ENCODE measurements around the gene DUSP21. TPM values are rescaled to one million over a fixed set of nuclear protein-coding genes. Genes with fewer than 3 reads are reported as not detected.
"Not testable (repeated sequence)": the region's sequence is repeated elsewhere in the genome, so short reads cannot be mapped to it uniquely, and the experiment has no call there.

DUSP21 gene
- not detected in 2 replicates for total RNA-seq (2014; rRNA removed; shearing (Covaris generic))
- not detected in 2 replicates for polyA plus RNA-seq (2014; cell fraction: nucleus; rRNA removed)

DNA sequence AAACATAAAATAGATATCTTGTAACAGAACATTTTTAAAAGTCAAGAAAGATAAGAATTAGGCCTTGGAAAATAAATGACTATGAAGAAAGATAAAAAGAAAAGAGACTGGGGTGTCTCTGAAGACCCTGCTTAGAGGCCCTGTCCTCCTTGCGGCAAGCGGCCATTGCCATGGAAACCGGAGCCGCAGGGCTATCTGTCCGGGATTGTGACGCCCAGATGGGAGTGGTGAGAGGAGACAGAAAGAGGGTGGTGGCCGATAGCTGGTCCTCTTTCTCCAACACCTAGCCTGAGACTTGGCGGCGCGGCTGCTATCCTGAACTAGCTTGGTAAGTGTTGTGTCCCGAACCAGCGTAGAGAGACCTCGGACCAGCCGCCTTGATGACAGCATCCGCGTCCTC is at the start of gene DUSP21:
DUSP21 (plus strand) TSS at position 269 of the 400 bp plus-strand sequence; CDS start at position 381, 112 bp downstream.
- no peak for DNase-seq (ENCODE audit: extremely low read depth, low read depth)

DNA sequence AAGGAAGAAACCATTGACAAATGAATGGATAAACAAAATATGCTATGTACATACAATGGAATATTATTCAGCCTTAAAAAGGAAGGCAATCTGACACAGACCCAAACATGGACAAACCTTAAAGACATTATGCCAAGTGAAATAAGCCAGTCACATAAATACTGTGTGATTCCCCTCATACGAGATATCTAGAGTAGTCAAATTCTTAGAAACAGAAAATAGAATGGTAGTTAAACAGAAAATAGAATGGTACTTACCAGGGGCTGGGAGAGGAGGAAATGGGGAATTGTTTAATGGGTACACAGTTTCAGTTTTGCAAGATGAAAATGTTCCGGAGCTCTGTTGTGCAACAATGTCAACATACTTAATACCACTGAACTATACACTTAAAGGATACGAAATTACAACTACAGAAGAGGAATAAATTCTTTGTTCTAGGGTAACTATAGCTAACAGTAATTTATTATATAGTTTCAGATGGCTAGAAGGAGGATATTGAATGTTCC is 47.8 kb upstream of the DUSP21 start:
- DNase-seq (ENCODE audit: extremely low read depth, low read depth), result no peak

DNA sequence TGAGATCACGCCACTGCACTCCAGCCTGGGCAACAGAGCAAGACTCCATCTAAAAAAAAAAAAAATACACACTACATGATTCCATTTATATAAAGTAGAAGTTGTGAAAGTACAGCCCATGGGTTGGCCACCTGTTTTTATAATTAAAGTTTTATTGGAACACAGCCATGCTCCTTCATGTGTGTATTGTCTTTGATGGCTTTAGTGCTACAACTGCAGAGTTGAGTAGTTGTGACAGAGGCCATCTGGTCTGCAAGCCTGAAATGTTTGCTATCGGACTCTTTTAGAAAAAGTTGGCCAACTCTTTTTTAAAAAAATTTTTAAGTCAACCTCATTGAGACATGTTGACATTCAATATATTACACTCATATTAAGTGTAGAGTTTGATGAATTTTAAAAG is 41.2 kb upstream of the DUSP21 start:
- no peak for DNase-seq (ENCODE audit: extremely low read depth, low read depth)

DNA sequence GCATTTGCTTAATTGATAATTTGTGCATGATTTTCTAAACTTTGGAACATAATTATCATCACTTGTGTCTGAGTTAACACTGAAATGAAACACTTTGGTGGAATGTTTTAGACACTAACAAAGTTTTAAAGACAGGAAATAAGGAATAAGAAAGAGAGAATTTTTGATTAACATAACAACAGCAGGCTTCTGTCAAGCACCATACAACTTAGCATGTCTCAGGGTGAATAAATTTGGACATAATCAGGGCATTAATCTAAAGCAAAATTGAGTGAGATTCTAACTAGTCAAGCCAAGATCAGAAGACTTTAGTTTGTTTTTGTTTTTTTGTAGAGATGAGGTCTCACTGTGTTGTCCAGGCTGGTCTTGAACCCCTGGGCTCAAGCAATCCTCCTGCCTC is 28.1 kb upstream of the DUSP21 start:
- no peak for DNase-seq (ENCODE audit: extremely low read depth, low read depth)

DNA sequence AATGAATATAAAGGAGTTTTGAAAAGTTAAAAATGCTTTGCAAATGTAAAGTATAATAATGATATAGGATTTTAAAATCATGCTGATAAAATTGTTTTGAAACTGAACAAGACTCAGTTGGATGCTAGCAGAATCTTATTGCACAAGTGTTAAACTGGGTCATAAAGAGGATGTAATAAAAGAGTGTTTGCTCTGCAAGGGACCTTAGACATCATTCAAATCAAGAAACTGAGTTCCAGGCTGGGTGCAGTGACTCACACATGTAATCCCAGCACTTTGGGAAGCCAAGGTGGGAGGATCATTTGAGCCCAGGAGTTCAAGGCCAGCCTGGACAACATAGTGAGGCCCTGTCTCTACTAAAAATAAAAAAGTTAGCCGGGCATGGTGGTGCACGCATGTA is 27.5 kb upstream of the DUSP21 start:
- DNase-seq (ENCODE audit: extremely low read depth, low read depth), result no peak

DNA sequence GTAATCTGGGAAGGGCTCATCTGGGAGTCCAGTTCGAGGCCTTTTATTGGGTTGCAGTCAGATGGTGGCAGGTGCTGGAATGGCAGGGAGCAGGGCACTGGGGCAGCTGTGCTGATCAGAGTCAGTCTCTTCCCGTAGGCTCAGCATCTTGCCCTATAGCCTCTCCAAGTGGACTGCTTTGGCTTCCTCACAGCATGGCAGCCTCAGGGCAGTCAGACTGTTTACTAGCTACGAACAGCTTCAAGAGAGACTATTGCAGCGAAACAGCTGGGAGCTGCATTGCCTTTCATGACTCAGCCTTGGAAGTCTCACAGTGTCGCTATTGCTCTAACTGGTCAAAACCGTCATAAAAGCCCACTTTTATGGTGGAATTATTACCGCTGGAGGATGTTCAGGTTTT is 26.8 kb upstream of the DUSP21 start:
- DNase-seq (ENCODE audit: extremely low read depth, low read depth), result no peak

DNA sequence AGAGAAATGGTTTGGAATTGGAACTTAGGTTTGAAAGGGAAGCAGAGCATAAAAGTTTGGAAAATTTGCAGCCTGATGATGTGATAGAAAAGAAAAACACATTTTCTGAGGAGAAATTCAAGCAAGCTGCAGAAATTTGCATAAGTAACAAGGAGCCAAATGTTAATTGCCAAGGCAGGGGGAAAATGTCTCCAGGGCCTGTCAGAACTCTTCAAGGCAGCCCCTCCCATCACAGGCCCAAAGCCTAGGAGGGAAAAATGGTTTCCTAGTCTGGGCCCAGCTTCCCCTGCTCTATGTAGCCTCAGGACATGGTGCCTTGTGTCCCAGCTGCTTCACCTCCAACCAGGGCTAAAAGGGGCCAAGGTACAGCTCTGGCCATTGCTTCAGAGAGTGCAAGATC is 21.2 kb upstream of the DUSP21 start:
- DNase-seq (ENCODE audit: extremely low read depth, low read depth), result no peak

DNA sequence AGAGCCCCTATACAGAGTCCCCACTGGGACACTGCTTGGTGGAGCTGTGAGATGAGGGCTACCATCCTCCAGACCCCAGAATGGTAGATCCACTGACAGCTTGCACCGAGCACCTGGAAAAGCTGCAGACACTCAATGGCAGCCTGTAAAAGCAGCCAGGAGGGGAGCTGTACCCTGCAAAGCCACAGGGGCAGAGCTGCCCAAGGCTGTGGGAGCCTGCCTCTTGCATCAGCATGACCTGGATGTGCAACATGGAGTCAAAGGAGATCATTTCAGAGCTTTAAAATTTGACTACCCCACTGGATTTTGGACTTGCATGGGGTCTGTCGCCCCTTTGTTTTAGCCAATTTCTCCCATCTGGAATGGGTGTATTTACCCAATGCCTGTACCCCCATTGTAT is 20.6 kb upstream of the DUSP21 start:
- DNase-seq (ENCODE audit: extremely low read depth, low read depth), result not testable (repeated sequence)

DNA sequence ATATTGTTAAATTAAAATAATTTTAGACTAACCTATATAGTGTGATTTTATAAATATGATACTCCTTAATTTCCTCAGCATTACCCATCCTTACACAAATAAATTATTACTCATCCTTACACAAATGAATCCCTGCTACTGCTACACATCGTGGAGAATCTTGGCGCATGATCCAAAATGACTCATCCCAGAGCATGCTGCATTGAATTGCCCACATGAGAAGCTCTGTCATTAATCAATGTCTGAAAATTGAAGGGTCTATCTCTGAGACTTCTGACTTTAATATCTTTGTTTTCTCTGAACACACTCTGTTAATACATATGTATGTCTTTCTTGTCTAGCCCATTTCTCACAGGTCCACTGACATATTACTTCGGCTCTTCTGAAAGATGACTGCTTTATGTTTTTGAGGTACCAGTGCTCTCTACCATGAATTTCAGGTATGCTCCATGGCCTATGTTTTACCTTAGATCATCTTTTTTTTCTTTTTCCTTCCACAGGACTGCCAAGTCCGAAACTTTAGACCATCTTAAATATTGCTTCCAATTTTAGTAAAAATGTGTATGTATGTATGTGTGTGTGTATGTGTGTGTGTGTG is 15.7 kb upstream of the DUSP21 start:
- DNase-seq (ENCODE audit: extremely low read depth, low read depth), result peak; percentile 20

DNA sequence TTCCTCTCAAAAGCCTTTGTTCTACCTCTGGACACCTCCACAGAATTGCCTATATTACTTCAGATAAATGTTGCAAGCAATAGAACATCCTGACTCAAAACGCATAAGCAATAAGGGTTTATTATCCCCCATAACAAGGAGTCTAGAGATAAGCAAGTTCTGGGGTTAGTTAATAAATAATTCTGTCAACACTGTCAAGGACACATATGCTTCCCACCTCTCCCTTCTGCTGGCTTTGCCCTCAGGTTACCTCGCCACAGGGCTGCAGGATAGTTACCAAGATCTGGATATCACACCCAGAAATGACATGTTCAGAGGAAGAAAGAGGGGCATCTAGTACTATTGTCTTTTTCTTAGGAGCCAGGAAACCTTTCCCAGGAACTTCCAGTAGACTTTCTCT is 14.0 kb upstream of the DUSP21 start:
- DNase-seq (ENCODE audit: extremely low read depth, low read depth), result no peak

DNA sequence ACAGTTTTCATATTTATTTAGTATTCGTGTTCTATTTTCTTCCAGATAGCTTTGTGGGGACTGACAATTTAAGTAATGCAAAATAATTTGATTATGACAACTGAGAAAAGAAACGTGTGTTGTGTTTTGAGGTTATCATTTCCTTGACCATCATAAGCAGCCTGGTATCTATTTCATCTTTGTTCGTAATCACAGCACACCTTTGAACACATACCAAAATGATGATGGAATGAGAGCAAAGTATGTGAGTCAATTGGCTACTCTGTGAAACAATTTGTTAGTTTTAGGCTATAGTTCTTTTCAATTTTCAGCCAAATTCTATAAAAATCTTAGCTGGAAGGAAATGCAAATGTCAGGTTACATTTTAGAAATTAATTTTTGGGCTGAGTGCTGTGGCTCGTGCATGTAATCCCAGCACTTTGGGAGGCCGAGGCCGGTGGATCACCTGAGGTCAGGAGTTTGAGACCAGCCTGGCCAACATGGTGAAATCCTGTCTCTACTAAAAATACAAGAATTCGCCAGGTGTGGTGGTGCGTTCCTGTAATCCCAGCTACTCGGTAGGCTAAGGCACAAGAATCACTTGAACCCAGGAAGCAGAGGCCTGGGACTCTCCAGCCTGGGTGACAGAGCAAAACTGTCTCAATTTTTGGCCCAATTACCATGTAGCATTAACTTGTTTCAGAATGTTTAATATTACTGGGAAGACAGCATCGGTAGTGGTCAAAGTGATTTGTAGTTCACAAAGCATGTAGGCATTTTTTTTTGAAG is 1.1 kb upstream of the DUSP21 start:
- DNase-seq (ENCODE audit: extremely low read depth, low read depth), result no peak

DNA sequence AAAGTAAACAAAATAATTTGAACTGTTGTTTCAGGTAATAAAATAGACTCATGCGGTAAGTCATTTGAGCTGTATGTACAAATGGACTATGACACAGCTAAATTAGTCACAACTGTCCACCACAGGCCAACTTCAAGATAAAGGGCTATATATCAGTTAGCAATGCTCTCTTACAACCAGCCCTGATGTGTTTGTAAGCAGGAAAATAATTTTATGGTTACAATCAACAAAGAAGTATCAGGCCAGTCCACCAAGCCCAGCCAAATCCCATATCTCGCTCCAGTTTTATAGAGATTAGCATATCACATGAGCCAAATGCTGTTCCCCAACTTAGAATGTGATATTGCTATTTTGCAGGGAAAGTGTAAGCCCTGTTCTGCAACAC is 511 bp upstream of the DUSP21 start:
- no peak for DNase-seq (ENCODE audit: extremely low read depth, low read depth)

DNA sequence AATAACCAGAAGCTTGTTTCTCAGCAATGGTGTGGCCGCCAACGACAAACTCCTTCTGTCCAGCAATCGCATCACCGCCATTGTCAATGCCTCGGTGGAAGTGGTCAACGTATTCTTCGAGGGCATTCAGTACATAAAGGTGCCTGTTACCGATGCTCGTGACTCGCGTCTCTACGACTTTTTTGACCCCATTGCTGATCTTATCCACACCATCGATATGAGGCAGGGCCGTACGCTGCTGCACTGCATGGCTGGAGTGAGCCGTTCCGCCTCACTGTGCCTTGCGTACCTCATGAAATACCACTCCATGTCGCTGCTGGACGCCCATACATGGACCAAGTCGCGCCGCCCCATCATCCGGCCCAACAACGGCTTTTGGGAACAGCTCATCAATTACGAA is 383 bp downstream of the DUSP21 start:
- DNase-seq (ENCODE audit: extremely low read depth, low read depth), result no peak

DNA sequence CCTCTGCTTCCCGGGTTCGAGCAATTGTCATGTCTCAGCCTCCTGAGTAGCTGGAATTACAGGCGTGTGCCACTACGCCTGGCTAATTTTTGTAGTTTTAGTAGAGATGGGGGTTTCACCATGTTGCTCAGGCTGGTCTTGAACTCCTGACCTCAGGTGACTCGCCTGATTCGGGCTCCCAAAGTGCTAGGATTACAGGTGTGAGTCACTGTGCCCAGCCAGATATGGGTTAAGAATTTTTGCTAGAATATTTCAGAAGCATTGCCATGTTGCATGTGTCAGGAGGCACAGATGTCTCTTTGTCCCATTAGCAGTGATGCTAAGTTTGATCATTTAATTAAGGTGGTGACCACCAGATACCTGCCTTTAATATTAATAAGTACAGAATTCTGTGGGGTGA is 7.1 kb downstream of the DUSP21 start:
- not testable (repeated sequence) for DNase-seq (ENCODE audit: extremely low read depth, low read depth)

DNA sequence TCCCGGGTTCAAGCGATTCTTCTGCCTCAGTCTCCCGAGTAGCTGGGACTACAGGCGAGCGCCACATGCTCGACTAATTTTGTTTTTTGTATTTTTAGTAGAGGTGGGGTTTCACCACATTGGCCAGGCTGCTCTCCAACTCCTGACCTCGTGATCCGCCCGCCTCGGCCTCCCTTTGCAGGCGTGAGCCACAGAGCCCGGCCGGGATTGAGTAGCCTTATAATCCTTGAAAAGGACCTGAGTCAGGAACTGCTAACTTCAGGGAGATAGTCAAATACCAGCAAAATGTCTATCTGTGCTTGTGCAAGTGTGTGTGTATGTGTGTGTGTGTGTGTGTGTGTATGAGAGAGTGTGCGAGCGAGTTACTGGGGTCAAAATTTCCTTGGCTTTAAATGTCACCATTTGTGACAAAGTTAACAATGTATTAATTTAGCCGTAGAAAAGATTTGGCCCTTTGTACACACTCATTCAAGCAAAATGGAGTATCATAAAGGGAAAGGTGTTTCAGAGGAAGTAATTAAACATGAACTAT is 27.4 kb downstream of the DUSP21 start:
- no peak for DNase-seq (ENCODE audit: extremely low read depth, low read depth)

DNA sequence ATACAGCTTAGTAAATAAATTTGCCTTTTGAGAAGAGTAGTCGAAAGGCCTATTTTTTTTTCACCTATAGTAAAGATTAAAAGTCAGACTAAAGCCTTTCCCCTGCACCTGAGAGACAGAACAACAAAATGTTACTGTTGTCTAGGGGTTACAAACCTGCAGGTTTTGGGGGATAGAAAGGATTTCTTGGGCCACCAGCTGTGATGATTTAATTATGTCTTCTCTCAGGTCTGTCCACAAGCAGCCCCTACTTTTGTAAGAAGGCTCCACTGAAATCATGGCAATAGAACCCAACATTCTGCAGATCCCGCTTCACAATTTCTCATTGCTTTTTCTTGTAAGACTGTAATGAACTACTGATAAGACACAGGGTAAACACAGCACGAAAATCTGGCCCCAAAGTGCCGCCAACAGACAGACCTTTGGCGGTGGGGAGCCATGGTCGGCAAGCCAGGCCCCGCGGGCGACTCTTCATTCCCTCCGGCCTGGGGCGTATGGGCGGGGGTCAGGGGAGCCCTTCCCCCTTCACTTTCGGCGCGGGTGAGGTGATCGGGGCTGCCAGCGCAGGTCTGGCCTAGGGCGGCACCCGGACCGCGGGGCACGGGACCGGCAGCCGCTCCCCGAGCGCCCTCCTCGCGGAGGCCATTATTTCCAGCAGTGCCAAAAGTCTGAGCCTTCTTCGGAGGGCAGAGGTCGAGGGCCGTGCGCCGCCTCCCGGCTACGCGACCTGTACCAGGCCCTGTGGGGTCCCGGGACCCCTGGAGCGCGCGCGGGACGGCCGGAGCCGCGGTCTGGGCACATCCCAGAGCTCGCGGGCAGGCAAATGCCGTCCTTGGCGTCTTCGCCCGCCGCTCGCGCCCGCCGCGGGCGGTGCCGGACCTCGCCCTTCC is 28.4 kb downstream of the DUSP21 start:
- no peak for DNase-seq (ENCODE audit: extremely low read depth, low read depth)

DNA sequence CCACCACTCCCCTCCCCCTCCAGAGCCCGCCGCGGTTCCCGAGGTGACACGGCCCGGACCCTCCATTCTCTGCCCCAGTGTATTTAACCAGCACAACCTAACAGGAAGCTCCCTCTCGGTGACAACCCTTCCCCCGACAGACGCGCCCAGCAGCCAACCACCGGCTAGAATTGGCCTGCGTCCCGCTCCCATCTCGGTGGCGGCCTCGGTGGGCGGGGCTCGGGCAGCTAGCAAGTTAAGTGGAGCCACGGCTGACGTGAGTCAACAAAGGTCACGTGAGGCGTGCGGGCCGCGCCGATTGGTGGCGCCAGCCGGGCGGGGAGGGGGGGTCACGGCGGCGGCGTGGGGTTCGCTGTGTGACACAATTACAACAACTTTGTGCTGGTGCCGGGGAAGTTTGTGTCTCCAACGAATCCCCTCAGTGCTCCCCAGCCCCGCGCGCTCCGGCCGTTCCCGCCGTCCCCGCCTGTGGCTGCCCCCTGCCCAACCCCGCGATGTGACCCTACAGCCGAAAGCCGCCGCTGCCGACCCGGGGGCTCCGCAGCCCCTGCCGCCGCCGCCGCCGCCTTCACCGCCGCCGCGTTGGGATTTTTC is 29.1 kb downstream of the DUSP21 start, which contains the start of gene KDM6A:
KDM6A (plus strand) TSS at position 368 of the 594 bp plus-strand sequence. CDS start 364 bp downstream, outside the sequence.
- DNase-seq (ENCODE audit: extremely low read depth, low read depth), result peak; percentile 96

DNA sequence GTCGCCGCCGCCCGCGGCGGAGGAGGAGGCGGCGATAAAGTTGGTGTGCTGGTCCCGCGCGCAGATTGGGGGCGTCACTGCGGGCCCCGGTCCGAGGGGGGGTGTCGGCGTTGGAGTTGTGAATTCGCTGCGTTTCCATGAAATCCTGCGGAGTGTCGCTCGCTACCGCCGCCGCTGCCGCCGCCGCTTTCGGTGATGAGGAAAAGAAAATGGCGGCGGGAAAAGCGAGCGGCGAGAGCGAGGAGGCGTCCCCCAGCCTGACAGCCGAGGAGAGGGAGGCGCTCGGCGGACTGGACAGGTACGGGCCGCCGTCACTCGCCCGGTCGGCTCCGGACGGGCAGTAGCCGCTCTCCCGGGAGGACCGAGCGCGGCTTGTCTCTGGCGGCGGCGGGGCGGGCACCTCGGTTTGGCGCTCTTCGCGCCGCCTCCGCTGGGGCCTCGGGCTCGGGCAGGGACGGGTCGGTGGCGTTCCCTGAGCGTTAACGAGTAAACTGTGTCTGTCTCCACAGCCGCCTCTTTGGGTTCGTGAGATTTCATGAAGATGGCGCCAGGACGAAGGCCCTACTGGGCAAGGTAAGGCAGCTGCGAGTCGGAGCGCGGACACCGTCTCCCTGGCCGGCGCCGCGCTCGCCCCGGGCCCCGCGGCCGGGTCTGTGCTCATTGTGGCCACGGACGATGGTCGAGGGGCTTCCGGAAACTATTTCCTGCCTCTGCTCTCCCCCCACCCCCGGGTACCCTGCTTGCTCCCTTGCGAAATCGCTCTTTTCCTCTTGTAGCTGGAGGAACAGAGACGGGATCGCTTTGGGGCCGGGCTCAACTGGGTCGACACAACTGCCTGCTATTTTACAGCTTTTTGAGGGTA is 29.8 kb downstream of the DUSP21 start:
- peak; percentile 38 for DNase-seq (ENCODE audit: extremely low read depth, low read depth)

DNA sequence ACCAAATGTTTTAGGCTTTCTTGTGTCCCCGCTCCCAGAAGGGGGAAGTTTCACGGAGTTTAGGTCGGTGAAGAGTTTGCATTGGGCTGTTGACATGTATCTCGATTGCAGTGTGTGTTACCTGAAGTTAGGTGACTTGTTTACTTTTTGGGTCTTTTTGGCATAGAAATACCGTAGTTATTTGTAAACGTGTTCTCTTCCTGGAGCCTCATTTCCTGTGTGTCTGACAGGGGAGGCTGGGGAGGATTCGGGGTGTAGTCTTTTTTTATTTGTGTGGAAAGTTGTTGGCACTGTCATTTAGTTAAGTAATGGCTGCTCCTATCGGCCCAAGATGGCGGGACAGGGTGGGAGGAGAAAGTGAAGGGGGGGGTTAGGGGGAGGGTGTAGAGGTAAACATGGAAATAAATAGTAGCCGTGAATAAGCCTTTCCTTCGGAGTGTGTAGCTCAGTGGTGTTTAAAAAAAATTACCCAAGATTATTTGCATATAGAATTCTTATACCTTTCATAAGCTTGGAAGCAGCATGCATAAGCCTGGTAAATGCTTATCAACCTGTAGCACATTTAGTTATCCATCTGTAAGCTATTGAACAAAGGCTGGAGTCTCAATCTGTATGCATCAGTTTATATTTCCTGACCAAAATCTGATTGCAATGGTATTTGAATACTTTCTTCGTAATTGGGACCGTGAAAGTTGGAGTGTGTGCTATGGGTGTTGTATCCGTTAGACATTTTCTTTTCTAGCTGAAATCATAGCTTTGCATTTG is 30.8 kb downstream of the DUSP21 start:
- DNase-seq (ENCODE audit: extremely low read depth, low read depth), result no peak
